Aorta (tissue), 5 donors: ENCODE data around the gene NDUFC2. TPM values are rescaled to one million over a fixed set of nuclear protein-coding genes. Genes with fewer than 3 reads are reported as not detected.

Source experiments
- ATAC-seq: fragments of 200-7000 bp; cut with Tn5 transposase; one replicate; pipeline ENCODE4 v1.9.1; 2022; ENCODE audit warnings: moderate library complexity; ENCODE audit not compliant: low FRiP score
- DNase-seq, 2 donors: peaks; one replicate each; pipeline ENCODE4 v3.0.0-alpha.2; 2020
- H3K27ac ChIP-seq, 2 donors: one replicate each; pipeline ENCODE4 v1.5.1; 2013; ENCODE audit warnings: low read length in 2 of 2, mild to moderate bottlenecking in 2 of 2, moderate library complexity in 2 of 2, control low read depth in 1 of 2, inconsistent platforms in 1 of 2, low read depth in 1 of 2
- H3K27me3 ChIP-seq, 2 donors: one replicate each; pipeline ENCODE4 v1.6.1; 2013; ENCODE audit warnings: control low read depth in 1 of 2, low read length in 1 of 2, mild to moderate bottlenecking in 1 of 2, moderate library complexity in 1 of 2; ENCODE audit not compliant: insufficient read depth in 2 of 2, control insufficient read depth in 1 of 2
- H3K36me3 ChIP-seq, 2 donors: one replicate each; pipeline ENCODE4 v1.6.1; 2013; ENCODE audit warnings: control low read depth in 1 of 2, low read length in 1 of 2, mild to moderate bottlenecking in 1 of 2; ENCODE audit not compliant: insufficient read depth in 2 of 2, control insufficient read depth in 1 of 2
- H3K4me1 ChIP-seq, 2 donors: one replicate each; pipeline ENCODE4 v1.6.1; 2013; ENCODE audit warnings: low read length in 2 of 2, control low read depth in 1 of 2, mild to moderate bottlenecking in 1 of 2, moderate library complexity in 1 of 2; ENCODE audit not compliant: insufficient read depth in 2 of 2, control insufficient read depth in 1 of 2
- H3K4me3 ChIP-seq, 2 donors: one replicate each; pipeline ENCODE4 v1.5.1; 2013; ENCODE audit warnings: low read length in 2 of 2, control low read depth in 1 of 2, mild to moderate bottlenecking in 1 of 2
- H3K9me3 ChIP-seq: one replicate; pipeline ENCODE4 v1.6.1; 2013; ENCODE audit warnings: mild to moderate bottlenecking, low read length; ENCODE audit not compliant: control insufficient read depth
- WGBS, 2 donors: extraction: QIAGEN DNeasy Blood & Tissue Kit; methylation state at CpG; one replicate each; pipeline ENCODE4 v1.1.7; 2013; 5-methylcytosine and 5-hydroxymethylcytosine counted together
- intact Hi-C, 2 donors: fragments of 100-400 bp; cut with DNase I; formaldehyde crosslinking; loops; one replicate each; pipeline versions ENCODE4 v1.14.2 to v1.15.0; 2022
- polyA plus RNA-seq, 2 donors: library from polyadenylated mRNA; stranded (reverse); fragments of 200-250 nt; gene quantifications; one replicate each; pipeline ENCODE4 v1.2.3, GENCODE V29; 2013
- total RNA-seq, 2 donors: library from RNA; stranded (reverse); fragmentation: NEBNext Ultra II Directional; extraction: Animal tissue kit (Norgen Biotek cat#: 25700); gene quantifications; one replicate each; pipeline ENCODE4 v1.2.1, GENCODE V29; 2021
- donor health status: healthy with polysubstance abuse.
- donor health status: Bipolar disorder and iron deficiency.
- donor health status: DM: no; HTN: no; CAD: no.
- donor health status: DM: no; HTN: no; CAD: no.
- donor health status: DM: yes; HTN: yes; CAD: no.

Gene NDUFC2
- total and polyA plus RNA-seq, 4 donors: 105 to 174 (median 146) TPM

DNA sequence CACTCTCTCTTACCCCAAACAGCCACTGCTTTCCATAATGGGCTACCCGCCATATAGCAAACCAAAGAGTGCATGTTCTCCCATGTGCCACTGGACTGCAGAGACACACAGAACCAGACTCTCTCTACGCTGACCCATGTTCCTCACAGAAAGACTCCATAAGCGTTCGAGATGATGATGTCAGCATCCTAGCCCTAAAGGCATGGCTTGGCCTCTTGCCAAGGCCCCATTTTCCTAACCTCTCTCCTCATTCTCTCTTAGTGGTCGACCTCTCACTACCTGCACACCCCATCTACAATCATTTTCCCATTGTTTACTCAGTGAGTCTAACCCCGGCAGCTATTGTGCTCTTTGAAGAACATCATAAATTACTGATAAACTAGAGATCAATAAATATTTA, 4.9 kb downstream of the NDUFC2 start:
- DNase-seq: no peak

DNA sequence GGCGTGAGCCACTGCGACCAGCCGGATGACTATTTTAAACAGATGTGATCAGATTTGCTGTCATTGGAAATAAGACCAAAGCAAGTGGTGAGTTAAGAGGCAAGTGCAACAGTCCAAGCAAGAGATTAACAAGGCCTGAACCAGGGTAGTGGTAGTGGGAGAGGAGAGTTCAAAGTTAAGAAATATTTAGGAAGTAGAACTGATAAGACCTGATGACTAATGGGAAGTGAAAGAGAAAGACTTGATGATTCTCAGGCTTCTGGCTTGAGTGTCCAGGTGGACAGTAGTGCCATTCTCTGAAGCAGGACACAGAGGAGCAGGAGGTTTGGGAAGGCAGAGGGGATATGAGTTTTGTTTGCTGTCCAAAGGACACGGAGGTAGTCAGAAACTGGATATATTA, 7.2 kb downstream of the NDUFC2 start:
- Histone ChIP-seq H3K9me3 (no peaks in the 10 kb centered on the region), H3K27me3 (no peaks in the 10 kb centered on the region), H3K4me1 (no peaks in the 10 kb centered on the region), H3K27ac (no peak overlapping the region), H3K4me3 (no peak overlapping the region), H3K36me3 (peaks cover 4% of the 10 kb centered on the region in 2 donors)
- ATAC-seq (no peak), DNase-seq (no peak)
- 93 to 95% methylated on average over 4 of the region's 4 CpGs for WGBS, 2 donors
- intact Hi-C loops: no loop called here

More for the DNA sequence above, 4.9 kb downstream of the NDUFC2 start:
- no peak overlapping the region for H3K27ac ChIP-seq
- H3K4me3 ChIP-seq: no peak overlapping the region
- H3K27me3 ChIP-seq: no peaks in the 10 kb centered on the region
- intact Hi-C loops: no loop called here
- H3K9me3 ChIP-seq: no peaks in the 10 kb centered on the region
- no peak for ATAC-seq
- H3K4me1 ChIP-seq: peaks cover 0 to 9% of the 10 kb centered on the region in 2 donors
- 76 to 80% methylated on average over 6 of the region's 6 CpGs for WGBS, 2 donors
- peaks cover 4% of the 10 kb centered on the region in 2 donors for H3K36me3 ChIP-seq

- no peak overlapping the region for H3K4me3 ChIP-seq
- H3K36me3 ChIP-seq: peaks cover 4% of the 10 kb centered on the region in 2 donors
- H3K4me1 ChIP-seq: no peaks in the 10 kb centered on the region
- DNase-seq (no peak), ATAC-seq (no peak)
- H3K27me3 ChIP-seq: no peaks in the 10 kb centered on the region
- H3K27ac ChIP-seq: no peak overlapping the region
- 67 to 73% methylated on average over 3 of the region's 3 CpGs for WGBS, 2 donors
- H3K9me3 ChIP-seq: no peaks in the 10 kb centered on the region
- intact Hi-C loops: no loop called here
Measured at GRCh38 chr11:78071717-78072116, 7.9 kb downstream of the NDUFC2 start.

GRCh38 chr11:78070621-78071020, 9.0 kb downstream of the NDUFC2 start:
- Histone ChIP-seq H3K36me3 (peaks cover 4% of the 10 kb centered on the region in 2 donors), H3K4me3 (no peak overlapping the region), H3K9me3 (no peaks in the 10 kb centered on the region), H3K27ac (no peak overlapping the region), H3K27me3 (no peaks in the 10 kb centered on the region), H3K4me1 (no peaks in the 10 kb centered on the region)
- 77% methylated on average over 2 of the region's 2 CpGs for WGBS, 2 donors
- intact Hi-C loops: no loop called here
- DNase-seq: no peak
- no peak for ATAC-seq

- no peaks in the 10 kb centered on the region for H3K27me3 ChIP-seq
- DNase-seq (no peak), ATAC-seq (no peak)
- intact Hi-C loops: no loop called here
- H3K4me1 ChIP-seq: no peaks in the 10 kb centered on the region
- H3K4me3 ChIP-seq: no peak overlapping the region
- no peak overlapping the region for H3K27ac ChIP-seq
- H3K36me3 ChIP-seq: peaks cover 4% of the 10 kb centered on the region in 2 donors
- no peaks in the 10 kb centered on the region for H3K9me3 ChIP-seq
- WGBS, 2 donors: 66 to 73% methylated on average over 2 of the region's 2 CpGs
Measured at GRCh38 chr11:78069465-78069864, 10.2 kb downstream of the NDUFC2 start.

GRCh38 chr11:78067704-78068103, 12.0 kb downstream of the NDUFC2 start:
- Histone ChIP-seq H3K27me3 (no peaks in the 10 kb centered on the region), H3K36me3 (peaks cover 4% of the 10 kb centered on the region in 2 donors), H3K4me1 (peaks cover 0 to 2% of the 10 kb centered on the region in 2 donors), H3K27ac (no peak overlapping the region), H3K9me3 (no peaks in the 10 kb centered on the region), H3K4me3 (no peak overlapping the region)
- 86 to 87% methylated on average over 4 of the region's 4 CpGs for WGBS, 2 donors
- no peak for ATAC-seq
- no peak for DNase-seq
- intact Hi-C loops: no loop called here

DNA sequence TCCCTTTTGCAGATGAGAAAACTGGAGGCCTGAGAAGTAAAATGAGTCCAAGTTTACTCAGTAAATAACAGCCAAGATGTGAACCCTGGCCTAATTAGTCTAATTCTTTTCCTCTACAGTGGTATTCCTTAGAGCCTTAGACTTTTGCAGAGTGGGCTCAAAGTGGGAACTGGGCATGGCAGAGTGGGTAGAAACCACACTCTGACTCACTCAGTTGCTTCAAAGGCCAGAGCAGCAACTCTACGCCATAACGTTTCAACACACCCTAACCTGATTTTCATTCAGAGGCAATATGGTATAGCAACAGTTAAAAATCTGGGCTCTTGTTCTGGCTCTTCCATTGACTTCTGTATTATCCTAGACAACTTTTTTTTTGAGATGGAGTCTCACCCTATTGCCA, 13.2 kb downstream of the NDUFC2 start:
- Histone ChIP-seq H3K4me1 (peaks cover 0 to 2% of the 10 kb centered on the region in 2 donors), H3K9me3 (no peaks in the 10 kb centered on the region), H3K36me3 (peaks cover 2 to 4% of the 10 kb centered on the region in 2 donors), H3K4me3 (no peak overlapping the region), H3K27me3 (no peaks in the 10 kb centered on the region), H3K27ac (no peak overlapping the region)
- intact Hi-C loops: no loop called here
- no peak for ATAC-seq
- DNase-seq: no peak
- WGBS, 2 donors: 77 to 86% methylated on average over 2 of the region's 2 CpGs

DNA sequence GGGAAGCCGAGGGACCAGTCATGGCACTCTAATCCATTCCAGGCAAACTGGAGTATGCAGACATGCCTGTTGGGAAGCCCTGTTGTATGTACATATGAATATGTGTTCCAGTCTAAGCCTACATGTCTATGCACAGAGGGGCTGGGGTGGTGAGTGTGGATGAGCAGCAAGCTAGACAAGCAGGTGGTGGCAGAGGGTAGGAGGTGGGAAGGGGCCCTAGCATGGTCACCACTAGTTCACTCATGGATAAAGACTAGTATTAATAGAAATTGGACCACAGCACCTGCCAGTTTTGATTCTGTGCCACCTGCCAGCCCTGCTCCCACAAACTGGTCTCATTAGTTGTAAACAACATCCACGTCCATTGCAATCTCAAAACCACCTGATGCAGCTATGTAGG, 14.5 kb downstream of the NDUFC2 start:
- WGBS, 2 donors: 91 to 92% methylated on average over 2 of the region's 2 CpGs
- Histone ChIP-seq H3K4me3 (no peak overlapping the region), H3K27ac (no peak overlapping the region), H3K9me3 (no peaks in the 10 kb centered on the region), H3K4me1 (peaks cover 0 to 2% of the 10 kb centered on the region in 2 donors), H3K36me3 (no peaks in the 10 kb centered on the region), H3K27me3 (no peaks in the 10 kb centered on the region)
- ATAC-seq: no peak
- DNase-seq: no peak
- intact Hi-C loops: no loop called here

DNA sequence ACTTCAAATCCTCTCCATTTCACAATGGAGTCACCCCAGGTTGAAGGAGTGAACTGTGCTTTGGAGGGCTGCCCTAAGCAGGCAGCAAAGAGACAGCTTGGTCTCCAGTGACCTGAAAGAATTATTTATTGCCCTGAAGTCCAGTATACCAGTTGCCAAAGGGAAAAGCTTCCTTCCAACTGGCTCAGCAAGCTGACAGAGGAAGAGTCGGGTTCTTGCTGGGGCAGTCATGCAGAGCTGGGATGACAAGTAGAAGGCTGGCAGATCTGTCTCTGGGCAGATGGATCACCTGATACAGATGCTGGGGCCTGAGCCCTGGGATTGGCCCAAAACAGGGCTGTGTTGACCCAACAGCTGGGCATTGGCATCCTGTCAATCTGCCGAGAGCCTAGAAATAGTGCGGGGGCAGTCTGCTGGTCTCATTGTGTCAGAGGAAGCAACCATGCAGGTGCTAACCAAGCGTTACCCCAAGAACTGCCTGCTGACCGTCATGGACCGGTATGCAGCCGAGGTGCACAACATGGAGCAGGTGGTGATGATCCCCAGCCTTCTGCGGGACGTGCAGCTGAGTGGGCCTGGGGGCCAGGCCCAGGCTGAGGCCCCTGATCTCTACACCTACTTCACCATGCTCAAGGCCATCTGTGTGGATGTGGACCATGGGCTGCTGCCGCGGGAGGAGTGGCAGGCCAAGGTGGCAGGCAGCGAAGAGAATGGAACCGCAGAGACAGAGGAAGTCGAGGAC, 16.1 kb downstream of the NDUFC2 start, which contains the start of gene THRSP:
Gene THRSP, plus strand, starts transcription at position 422 of the 742 bp plus-strand sequence. Its CDS starts 21 bp downstream, at position 443.
- no peak for ATAC-seq
- Histone ChIP-seq H3K4me1 (peaks cover 0 to 2% of the 10 kb centered on the region in 2 donors), H3K27me3 (no peaks in the 10 kb centered on the region), H3K36me3 (no peaks in the 10 kb centered on the region), H3K9me3 (no peaks in the 10 kb centered on the region), H3K27ac (no peak within 1 kb of the TSS), H3K4me3 (no peak within 1 kb of the TSS)
- intact Hi-C loops: no loop called here
- 79 to 81% methylated on average over 14 of the region's 14 CpGs for WGBS, 2 donors
- DNase-seq: no peak
